ENCODE results near the gene ADCY10. TPM values are rescaled to one million over a fixed set of nuclear protein-coding genes. Genes with fewer than 3 reads are reported as not detected.

ADCY10 gene
- total and polyA plus RNA-seq, 9 of the 15 experiments (the other 6 are each of a cell fraction or from before 2014, with no cell fraction given), result 0.08 to 0.86 (median 0.22) TPM

DNA sequence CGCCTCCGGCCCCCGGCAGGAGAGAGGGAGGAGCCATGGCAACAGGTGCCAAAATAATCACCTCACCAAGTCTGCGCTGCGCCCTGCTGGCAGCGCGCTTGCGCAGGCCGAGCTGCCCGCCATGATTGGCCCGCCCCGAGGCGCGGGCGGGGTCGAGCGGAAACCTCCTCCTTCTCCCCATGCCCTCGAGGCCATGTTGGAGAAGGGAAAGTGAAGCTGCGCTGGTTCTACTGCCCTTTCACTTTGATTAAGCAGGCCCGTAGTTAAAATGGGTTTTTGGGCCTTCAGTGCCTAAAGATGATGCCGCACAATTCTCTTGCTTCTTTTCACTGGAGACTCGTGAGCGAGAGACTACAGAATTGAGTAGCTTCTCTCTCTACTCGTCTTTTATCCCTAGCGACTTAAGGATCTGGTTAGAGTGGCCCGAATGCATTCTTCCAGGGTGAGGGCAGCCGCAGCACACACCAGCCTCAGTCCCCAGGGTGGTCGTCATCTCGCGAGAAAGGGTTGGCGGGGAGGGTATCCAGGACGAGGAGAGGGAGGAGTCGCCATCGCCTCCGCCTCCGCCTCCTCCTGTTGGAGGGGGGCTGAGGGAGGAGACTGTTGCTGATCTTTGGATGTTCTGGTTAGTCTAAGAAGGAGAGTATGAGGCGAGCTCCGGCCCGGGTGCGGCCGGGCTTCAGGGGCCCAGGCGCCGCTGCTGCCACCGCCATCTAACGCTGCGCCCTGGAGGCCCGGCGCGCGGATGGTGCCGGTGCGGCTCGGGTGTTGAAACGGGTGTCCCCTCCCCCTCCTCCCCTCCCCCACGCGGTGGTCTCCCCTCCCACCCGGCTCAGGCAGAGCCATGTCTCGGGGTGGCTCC, 22.4 kb upstream of the ADCY10 start, which contains the start of gene DCAF6 (continued):
- TF ChIP-seq, protein P1, sequence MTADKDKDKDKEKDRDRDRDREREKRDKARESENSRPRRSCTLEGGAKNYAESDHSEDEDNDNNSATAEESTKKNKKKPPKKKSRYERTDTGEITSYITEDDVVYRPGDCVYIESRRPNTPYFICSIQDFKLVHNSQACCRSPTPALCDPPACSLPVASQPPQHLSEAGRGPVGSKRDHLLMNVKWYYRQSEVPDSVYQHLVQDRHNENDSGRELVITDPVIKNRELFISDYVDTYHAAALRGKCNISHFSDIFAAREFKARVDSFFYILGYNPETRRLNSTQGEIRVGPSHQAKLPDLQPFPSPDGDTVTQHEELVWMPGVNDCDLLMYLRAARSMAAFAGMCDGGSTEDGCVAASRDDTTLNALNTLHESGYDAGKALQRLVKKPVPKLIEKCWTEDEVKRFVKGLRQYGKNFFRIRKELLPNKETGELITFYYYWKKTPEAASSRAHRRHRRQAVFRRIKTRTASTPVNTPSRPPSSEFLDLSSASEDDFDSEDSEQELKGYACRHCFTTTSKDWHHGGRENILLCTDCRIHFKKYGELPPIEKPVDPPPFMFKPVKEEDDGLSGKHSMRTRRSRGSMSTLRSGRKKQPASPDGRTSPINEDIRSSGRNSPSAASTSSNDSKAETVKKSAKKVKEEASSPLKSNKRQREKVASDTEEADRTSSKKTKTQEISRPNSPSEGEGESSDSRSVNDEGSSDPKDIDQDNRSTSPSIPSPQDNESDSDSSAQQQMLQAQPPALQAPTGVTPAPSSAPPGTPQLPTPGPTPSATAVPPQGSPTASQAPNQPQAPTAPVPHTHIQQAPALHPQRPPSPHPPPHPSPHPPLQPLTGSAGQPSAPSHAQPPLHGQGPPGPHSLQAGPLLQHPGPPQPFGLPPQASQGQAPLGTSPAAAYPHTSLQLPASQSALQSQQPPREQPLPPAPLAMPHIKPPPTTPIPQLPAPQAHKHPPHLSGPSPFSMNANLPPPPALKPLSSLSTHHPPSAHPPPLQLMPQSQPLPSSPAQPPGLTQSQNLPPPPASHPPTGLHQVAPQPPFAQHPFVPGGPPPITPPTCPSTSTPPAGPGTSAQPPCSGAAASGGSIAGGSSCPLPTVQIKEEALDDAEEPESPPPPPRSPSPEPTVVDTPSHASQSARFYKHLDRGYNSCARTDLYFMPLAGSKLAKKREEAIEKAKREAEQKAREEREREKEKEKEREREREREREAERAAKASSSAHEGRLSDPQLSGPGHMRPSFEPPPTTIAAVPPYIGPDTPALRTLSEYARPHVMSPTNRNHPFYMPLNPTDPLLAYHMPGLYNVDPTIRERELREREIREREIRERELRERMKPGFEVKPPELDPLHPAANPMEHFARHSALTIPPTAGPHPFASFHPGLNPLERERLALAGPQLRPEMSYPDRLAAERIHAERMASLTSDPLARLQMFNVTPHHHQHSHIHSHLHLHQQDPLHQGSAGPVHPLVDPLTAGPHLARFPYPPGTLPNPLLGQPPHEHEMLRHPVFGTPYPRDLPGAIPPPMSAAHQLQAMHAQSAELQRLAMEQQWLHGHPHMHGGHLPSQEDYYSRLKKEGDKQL (CRISPR knock-in tag; IDR thresholded peaks at IDR 0.05; ENCODE audit: borderline replicate concordance), result no peak
- TF ChIP-seq ZNF717 (CRISPR knock-in tag; IDR thresholded peaks at IDR 0.05) (no peak), MAZ (CRISPR knock-in tag; conservative IDR thresholded peaks at IDR 0.05 in 1 of 2, IDR thresholded peaks at IDR 0.05 in 1 of 2) (peak; percentile 90 to 97), ZNF583 (CRISPR knock-in tag; IDR thresholded peaks at IDR 0.05) (peak; percentile 72; the same call in 1 of the 2 replicates), MYNN (IDR thresholded peaks at IDR 0.05) (peak; percentile 39; the same call in 1 of the 2 replicates), MYNN (CRISPR knock-in tag; IDR thresholded peaks at IDR 0.05) (no peak), TEAD4 (IDR thresholded peaks at IDR 0.05; ENCODE audit: low read length) (no peak; the same call in 1 of the 2 replicates), TEAD4 (CRISPR knock-in tag; IDR thresholded peaks at IDR 0.05; ENCODE audit: borderline replicate concordance) (no peak), PPARD (CRISPR knock-in tag; IDR thresholded peaks at IDR 0.05) (no peak), ZNF140 (CRISPR knock-in tag; IDR thresholded peaks at IDR 0.05) (no peak), U2AF1 (optimal IDR thresholded peaks at IDR 0.05; ENCODE audit: low read depth, low read length) (peak; percentile 68), TARDBP (IDR thresholded peaks at IDR 0.05) (peak; percentile 58; the same call in 1 of the 2 replicates), MTA1 (IDR thresholded peaks at IDR 0.05; ENCODE audit: borderline replicate concordance) (peak; percentile 23; the same call in 1 of the 2 replicates), NELFE (IDR thresholded peaks at IDR 0.05; ENCODE audit: insufficient read depth, insufficient read length) (no peak), HEY1 (CRISPR knock-in tag; IDR thresholded peaks at IDR 0.05; ENCODE audit: borderline replicate concordance) (no peak), HNRNPK (IDR thresholded peaks at IDR 0.05; ENCODE audit: low read depth, low read length, poor library complexity, severe bottlenecking) (peak; percentile 85)
- TF ChIP-seq, protein P2, sequence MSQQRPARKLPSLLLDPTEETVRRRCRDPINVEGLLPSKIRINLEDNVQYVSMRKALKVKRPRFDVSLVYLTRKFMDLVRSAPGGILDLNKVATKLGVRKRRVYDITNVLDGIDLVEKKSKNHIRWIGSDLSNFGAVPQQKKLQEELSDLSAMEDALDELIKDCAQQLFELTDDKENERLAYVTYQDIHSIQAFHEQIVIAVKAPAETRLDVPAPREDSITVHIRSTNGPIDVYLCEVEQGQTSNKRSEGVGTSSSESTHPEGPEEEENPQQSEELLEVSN (IDR thresholded peaks at IDR 0.05; ENCODE audit: borderline replicate concordance in 1 of 2, extremely low read depth in 1 of 2, insufficient read depth in 1 of 2, insufficient read length in 1 of 2, low read depth in 1 of 2, low read length in 1 of 2, poor library complexity in 1 of 2, severe bottlenecking in 1 of 2), result peak in 1 of 2 experiments; percentile 19
- TF ChIP-seq, protein P3, sequence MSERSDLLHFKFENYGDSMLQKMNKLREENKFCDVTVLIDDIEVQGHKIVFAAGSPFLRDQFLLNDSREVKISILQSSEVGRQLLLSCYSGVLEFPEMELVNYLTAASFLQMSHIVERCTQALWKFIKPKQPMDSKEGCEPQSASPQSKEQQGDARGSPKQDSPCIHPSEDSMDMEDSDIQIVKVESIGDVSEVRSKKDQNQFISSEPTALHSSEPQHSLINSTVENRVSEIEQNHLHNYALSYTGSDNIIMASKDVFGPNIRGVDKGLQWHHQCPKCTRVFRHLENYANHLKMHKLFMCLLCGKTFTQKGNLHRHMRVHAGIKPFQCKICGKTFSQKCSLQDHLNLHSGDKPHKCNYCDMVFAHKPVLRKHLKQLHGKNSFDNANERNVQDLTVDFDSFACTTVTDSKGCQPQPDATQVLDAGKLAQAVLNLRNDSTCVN (CRISPR knock-in tag; IDR thresholded peaks at IDR 0.05), result peak; percentile 77; the same call in 1 of the 2 replicates
